ENCODE results near the gene HSD17B12.

DNA sequence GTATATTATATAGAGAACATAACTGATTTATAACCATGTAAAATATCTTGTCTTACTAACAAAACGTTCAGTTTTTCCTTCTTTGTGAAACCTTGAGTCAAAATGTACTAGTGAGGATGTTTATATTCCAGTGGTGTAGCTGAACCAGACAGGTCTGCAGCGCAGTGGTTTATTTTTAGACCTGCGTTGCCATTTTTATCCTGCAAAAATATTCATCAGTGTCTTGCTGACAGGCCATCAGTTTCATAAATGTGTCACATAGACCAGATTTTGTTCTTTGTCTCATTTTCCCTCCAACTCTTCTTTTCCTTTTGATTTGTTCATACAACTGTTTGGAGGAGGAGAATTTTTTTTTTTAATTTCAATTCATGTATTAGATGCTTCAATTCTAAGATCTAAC, 43.1 kb downstream of the HSD17B12 start:
- TF ChIP-seq, protein P1, sequence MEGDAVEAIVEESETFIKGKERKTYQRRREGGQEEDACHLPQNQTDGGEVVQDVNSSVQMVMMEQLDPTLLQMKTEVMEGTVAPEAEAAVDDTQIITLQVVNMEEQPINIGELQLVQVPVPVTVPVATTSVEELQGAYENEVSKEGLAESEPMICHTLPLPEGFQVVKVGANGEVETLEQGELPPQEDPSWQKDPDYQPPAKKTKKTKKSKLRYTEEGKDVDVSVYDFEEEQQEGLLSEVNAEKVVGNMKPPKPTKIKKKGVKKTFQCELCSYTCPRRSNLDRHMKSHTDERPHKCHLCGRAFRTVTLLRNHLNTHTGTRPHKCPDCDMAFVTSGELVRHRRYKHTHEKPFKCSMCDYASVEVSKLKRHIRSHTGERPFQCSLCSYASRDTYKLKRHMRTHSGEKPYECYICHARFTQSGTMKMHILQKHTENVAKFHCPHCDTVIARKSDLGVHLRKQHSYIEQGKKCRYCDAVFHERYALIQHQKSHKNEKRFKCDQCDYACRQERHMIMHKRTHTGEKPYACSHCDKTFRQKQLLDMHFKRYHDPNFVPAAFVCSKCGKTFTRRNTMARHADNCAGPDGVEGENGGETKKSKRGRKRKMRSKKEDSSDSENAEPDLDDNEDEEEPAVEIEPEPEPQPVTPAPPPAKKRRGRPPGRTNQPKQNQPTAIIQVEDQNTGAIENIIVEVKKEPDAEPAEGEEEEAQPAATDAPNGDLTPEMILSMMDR (IDR thresholded peaks at IDR 0.05), result no peak
- no peak for TF ChIP-seq EZH2phosphoT487 (IDR thresholded peaks at IDR 0.05)
- TF ChIP-seq EZH2 (IDR thresholded peaks at IDR 0.05), result no peak

All from neural progenitor cell (in vitro differentiated cells).